Liver (tissue), 3 donors: ENCODE data around the gene PPP1R2B.

Source experiments
- FOXA2 ChIP-seq: IDR thresholded peaks from 2 replicates; pipeline ENCODE4 v1.6.1; 2016; ENCODE audit warnings: antibody characterized with exemption
- MAX ChIP-seq: IDR thresholded peaks from 2 replicates; pipeline ENCODE4 v1.6.1; 2016; ENCODE audit warnings: antibody characterized with exemption
- RXRA ChIP-seq, 2 donors: IDR thresholded peaks; 2 replicates each; pipeline ENCODE4 v1.6.1; 2017 to 2018; ENCODE audit warnings: antibody characterized with exemption in 2 of 2, mild to moderate bottlenecking in 1 of 2
- TAF1 ChIP-seq: conservative IDR thresholded peaks from 2 replicates; pipeline ENCODE4 v1.6.1; 2016; ENCODE audit warnings: antibody characterized with exemption, mild to moderate bottlenecking
- TF ChIP-seq, protein P1 (sequence below): fragments of 150-350 bp; IDR thresholded peaks from 2 replicates; pipeline ENCODE4 v1.5.1; 2017; ENCODE audit warnings: improper control_type of control experiment, low read depth, low read length; ENCODE audit not compliant: missing input control
- donor health status: healthy.
- donor health status: healthy.

DNA sequence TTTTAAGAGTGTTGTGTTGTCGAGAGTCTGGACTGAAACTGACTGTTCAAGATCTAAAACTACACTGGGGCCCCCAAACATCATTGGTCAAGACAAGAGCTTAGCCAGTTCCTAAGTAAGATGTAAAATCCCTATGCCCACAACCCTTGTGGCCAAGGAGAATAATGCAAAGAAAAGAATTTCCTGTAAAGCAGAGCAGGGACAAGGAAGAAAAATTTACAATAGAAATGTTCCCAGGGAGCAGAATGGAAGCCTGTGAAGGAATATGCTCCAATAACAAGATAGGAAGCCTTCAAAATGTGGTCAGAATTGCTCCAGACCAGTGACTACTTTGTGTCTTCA lies 20.4 kb downstream of the PPP1R2B start:
- TF ChIP-seq, protein P1, sequence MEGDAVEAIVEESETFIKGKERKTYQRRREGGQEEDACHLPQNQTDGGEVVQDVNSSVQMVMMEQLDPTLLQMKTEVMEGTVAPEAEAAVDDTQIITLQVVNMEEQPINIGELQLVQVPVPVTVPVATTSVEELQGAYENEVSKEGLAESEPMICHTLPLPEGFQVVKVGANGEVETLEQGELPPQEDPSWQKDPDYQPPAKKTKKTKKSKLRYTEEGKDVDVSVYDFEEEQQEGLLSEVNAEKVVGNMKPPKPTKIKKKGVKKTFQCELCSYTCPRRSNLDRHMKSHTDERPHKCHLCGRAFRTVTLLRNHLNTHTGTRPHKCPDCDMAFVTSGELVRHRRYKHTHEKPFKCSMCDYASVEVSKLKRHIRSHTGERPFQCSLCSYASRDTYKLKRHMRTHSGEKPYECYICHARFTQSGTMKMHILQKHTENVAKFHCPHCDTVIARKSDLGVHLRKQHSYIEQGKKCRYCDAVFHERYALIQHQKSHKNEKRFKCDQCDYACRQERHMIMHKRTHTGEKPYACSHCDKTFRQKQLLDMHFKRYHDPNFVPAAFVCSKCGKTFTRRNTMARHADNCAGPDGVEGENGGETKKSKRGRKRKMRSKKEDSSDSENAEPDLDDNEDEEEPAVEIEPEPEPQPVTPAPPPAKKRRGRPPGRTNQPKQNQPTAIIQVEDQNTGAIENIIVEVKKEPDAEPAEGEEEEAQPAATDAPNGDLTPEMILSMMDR = no peak
- TF ChIP-seq TAF1 (no peak), MAX (no peak), RXRA (IDR thresholded peaks at IDR 0.05) (no peak), FOXA2 (no peak)
